Measurements from ENCODE around the gene AAMP.

The AAMP gene

GRCh38 chr2:218301176-218301819 lies 31.4 kb upstream of the AAMP start:
- TF ChIP-seq, protein P1, sequence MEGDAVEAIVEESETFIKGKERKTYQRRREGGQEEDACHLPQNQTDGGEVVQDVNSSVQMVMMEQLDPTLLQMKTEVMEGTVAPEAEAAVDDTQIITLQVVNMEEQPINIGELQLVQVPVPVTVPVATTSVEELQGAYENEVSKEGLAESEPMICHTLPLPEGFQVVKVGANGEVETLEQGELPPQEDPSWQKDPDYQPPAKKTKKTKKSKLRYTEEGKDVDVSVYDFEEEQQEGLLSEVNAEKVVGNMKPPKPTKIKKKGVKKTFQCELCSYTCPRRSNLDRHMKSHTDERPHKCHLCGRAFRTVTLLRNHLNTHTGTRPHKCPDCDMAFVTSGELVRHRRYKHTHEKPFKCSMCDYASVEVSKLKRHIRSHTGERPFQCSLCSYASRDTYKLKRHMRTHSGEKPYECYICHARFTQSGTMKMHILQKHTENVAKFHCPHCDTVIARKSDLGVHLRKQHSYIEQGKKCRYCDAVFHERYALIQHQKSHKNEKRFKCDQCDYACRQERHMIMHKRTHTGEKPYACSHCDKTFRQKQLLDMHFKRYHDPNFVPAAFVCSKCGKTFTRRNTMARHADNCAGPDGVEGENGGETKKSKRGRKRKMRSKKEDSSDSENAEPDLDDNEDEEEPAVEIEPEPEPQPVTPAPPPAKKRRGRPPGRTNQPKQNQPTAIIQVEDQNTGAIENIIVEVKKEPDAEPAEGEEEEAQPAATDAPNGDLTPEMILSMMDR (IDR thresholded peaks at IDR 0.05; ENCODE audit: low read length) = peak; percentile 94
- no peak for TF ChIP-seq EZH2 (IDR thresholded peaks at IDR 0.05; ENCODE audit: borderline replicate concordance, low read length)
- Histone ChIP-seq H3K4me1 (ENCODE audit: insufficient read depth, low read length, severe bottlenecking) (peaks cover 4% of the 10 kb centered on the region), H3K9me2 (ENCODE audit: low read depth, low read length) (no peaks in the 10 kb centered on the region), H3F3A (ENCODE audit: insufficient read depth, low read length) (no peaks in the 10 kb centered on the region), H3K9ac (ENCODE audit: low read length) (no peak overlapping the region), H3K27ac (ENCODE audit: low read depth, low read length, poor library complexity, severe bottlenecking) (no peak overlapping the region), H4K20me1 (ENCODE audit: insufficient read depth, low read length) (no peaks in the 10 kb centered on the region), H3K9me3 (ENCODE audit: low read length) (no peaks in the 10 kb centered on the region), H2AFZ (ENCODE audit: low read length) (no peak overlapping the region), H3K79me2 (ENCODE audit: insufficient read depth, low read length) (no peaks in the 10 kb centered on the region), H3K4me2 (ENCODE audit: low read length) (no peak overlapping the region), H3K36me3 (ENCODE audit: insufficient read depth, low read length) (no peaks in the 10 kb centered on the region), H3K27me3 (ENCODE audit: insufficient read depth, low read length) (no peaks in the 10 kb centered on the region), H3K4me3 (ENCODE audit: low read depth, low read length, poor library complexity, severe bottlenecking) (no peak overlapping the region)

- H4K20me1 ChIP-seq (ENCODE audit: insufficient read depth, low read length) = no peaks in the 10 kb centered on the region
- no peaks in the 10 kb centered on the region for H3K36me3 ChIP-seq (ENCODE audit: insufficient read depth, low read length)
- H2AFZ ChIP-seq (ENCODE audit: low read length) = no peak overlapping the region
- no peaks in the 10 kb centered on the region for H3K9me2 ChIP-seq (ENCODE audit: low read depth, low read length)
- no peak overlapping the region for H3K4me2 ChIP-seq (ENCODE audit: low read length)
- no peaks in the 10 kb centered on the region for H3K79me2 ChIP-seq (ENCODE audit: insufficient read depth, low read length)
- no peaks in the 10 kb centered on the region for H3K27me3 ChIP-seq (ENCODE audit: insufficient read depth, low read length)
- no peak overlapping the region for H3K27ac ChIP-seq (ENCODE audit: low read depth, low read length, poor library complexity, severe bottlenecking)
- peaks cover 3% of the 10 kb centered on the region for H3K4me1 ChIP-seq (ENCODE audit: insufficient read depth, low read length, severe bottlenecking)
- no peak for TF ChIP-seq EZH2 (IDR thresholded peaks at IDR 0.05; ENCODE audit: borderline replicate concordance, low read length)
- TF ChIP-seq, protein P1 (IDR thresholded peaks at IDR 0.05; ENCODE audit: low read length) = no peak
- H3F3A ChIP-seq (ENCODE audit: insufficient read depth, low read length) = no peaks in the 10 kb centered on the region
- no peak overlapping the region for H3K9ac ChIP-seq (ENCODE audit: low read length)
- H3K4me3 ChIP-seq (ENCODE audit: low read depth, low read length, poor library complexity, severe bottlenecking) = no peak overlapping the region
- no peaks in the 10 kb centered on the region for H3K9me3 ChIP-seq (ENCODE audit: low read length)
Measured at GRCh38 chr2:218300141-218300540, 30.2 kb upstream of the AAMP start.

- Histone ChIP-seq H4K20me1 (ENCODE audit: insufficient read depth, low read length) (no peaks in the 10 kb centered on the region), H3K36me3 (ENCODE audit: insufficient read depth, low read length) (no peaks in the 10 kb centered on the region), H3K27me3 (ENCODE audit: insufficient read depth, low read length) (no peaks in the 10 kb centered on the region), H3K27ac (ENCODE audit: low read depth, low read length, poor library complexity, severe bottlenecking) (no peak overlapping the region), H3K9ac (ENCODE audit: low read length) (no peak overlapping the region), H3F3A (ENCODE audit: insufficient read depth, low read length) (no peaks in the 10 kb centered on the region), H3K4me2 (ENCODE audit: low read length) (no peak overlapping the region), H3K79me2 (ENCODE audit: insufficient read depth, low read length) (no peaks in the 10 kb centered on the region), H2AFZ (ENCODE audit: low read length) (no peak overlapping the region), H3K9me2 (ENCODE audit: low read depth, low read length) (no peaks in the 10 kb centered on the region), H3K9me3 (ENCODE audit: low read length) (no peaks in the 10 kb centered on the region), H3K4me3 (ENCODE audit: low read depth, low read length, poor library complexity, severe bottlenecking) (no peak overlapping the region), H3K4me1 (ENCODE audit: insufficient read depth, low read length, severe bottlenecking) (peaks cover 7% of the 10 kb centered on the region)
- TF ChIP-seq, protein P1 (IDR thresholded peaks at IDR 0.05; ENCODE audit: low read length) = no peak
- TF ChIP-seq EZH2 (IDR thresholded peaks at IDR 0.05; ENCODE audit: borderline replicate concordance, low read length) = no peak
Measured at GRCh38 chr2:218298314-218298875, 28.5 kb upstream of the AAMP start.
